Measurements from ENCODE around the gene CCDC70. TPM values are rescaled to one million over a fixed set of nuclear protein-coding genes. Genes with fewer than 3 reads are reported as not detected.

The CCDC70 gene
- total RNA-seq, 1 donor from 2014 or later = not detected

DNA sequence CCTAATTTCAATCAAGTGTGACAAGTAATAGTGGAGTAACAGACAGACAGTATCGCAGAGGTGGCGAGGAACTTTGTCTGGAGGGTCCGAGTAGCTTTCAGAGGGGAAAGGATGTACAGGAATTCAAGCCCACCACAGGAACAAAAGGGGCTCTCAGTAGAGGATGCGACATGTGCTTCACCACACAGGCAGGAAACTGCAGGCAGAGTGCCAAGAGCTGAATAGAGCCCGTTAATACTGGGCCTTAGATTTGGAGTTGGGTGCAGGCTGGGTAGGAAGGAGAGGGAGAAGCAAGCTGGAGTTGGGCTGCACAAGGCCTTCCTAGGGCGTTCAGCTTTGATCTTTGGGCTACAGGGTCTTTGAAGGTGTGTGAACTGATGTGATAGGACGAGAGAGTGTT is 1.2 kb downstream of the CCDC70 start:
- Mint-ChIP-seq H3K4me1 (ENCODE audit: unreplicated experiment) (peaks cover 8% of the 10 kb centered on the region), H3K27ac (ENCODE audit: unreplicated experiment) (no peak overlapping the region), H3K27me3 (ENCODE audit: unreplicated experiment) (peaks cover 3% of the 10 kb centered on the region), H3K36me3 (ENCODE audit: low read depth, unreplicated experiment) (no peaks in the 10 kb centered on the region), H3K9me3 (ENCODE audit: unreplicated experiment) (no peaks in the 10 kb centered on the region), H3K4me3 (ENCODE audit: unreplicated experiment) (no peak overlapping the region)
- TF ChIP-seq, protein P1, sequence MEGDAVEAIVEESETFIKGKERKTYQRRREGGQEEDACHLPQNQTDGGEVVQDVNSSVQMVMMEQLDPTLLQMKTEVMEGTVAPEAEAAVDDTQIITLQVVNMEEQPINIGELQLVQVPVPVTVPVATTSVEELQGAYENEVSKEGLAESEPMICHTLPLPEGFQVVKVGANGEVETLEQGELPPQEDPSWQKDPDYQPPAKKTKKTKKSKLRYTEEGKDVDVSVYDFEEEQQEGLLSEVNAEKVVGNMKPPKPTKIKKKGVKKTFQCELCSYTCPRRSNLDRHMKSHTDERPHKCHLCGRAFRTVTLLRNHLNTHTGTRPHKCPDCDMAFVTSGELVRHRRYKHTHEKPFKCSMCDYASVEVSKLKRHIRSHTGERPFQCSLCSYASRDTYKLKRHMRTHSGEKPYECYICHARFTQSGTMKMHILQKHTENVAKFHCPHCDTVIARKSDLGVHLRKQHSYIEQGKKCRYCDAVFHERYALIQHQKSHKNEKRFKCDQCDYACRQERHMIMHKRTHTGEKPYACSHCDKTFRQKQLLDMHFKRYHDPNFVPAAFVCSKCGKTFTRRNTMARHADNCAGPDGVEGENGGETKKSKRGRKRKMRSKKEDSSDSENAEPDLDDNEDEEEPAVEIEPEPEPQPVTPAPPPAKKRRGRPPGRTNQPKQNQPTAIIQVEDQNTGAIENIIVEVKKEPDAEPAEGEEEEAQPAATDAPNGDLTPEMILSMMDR (IDR thresholded peaks at IDR 0.05; ENCODE audit: unreplicated experiment) = no peak
- no peak for DNase-seq (ENCODE audit: low spot score)

DNA sequence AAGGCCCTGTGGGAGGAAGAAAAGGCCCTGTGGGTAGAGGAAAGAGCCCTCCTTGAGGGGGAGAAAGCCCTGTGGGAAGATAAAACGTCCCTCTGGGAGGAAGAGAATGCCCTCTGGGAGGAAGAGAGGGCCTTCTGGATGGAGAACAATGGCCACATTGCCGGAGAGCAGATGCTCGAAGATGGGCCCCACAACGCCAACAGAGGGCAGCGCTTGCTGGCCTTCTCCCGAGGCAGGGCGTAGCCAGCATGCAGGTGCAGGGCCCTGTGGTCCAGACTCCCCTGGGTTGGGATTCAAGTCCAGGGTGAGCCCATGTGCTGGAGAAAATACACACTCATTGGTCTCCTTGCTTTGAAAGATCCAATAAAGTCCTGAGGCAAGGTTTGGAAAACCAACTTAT is 4.1 kb downstream of the CCDC70 start:
- TF ChIP-seq, protein P1 (IDR thresholded peaks at IDR 0.05; ENCODE audit: unreplicated experiment) = no peak
- Mint-ChIP-seq H3K27me3 (ENCODE audit: unreplicated experiment) (peaks cover 3% of the 10 kb centered on the region), H3K4me3 (ENCODE audit: unreplicated experiment) (no peak overlapping the region), H3K27ac (ENCODE audit: unreplicated experiment) (no peak overlapping the region), H3K4me1 (ENCODE audit: unreplicated experiment) (peaks cover 8% of the 10 kb centered on the region), H3K36me3 (ENCODE audit: low read depth, unreplicated experiment) (no peaks in the 10 kb centered on the region), H3K9me3 (ENCODE audit: unreplicated experiment) (no peaks in the 10 kb centered on the region)
- no peak for DNase-seq (ENCODE audit: low spot score)

DNA sequence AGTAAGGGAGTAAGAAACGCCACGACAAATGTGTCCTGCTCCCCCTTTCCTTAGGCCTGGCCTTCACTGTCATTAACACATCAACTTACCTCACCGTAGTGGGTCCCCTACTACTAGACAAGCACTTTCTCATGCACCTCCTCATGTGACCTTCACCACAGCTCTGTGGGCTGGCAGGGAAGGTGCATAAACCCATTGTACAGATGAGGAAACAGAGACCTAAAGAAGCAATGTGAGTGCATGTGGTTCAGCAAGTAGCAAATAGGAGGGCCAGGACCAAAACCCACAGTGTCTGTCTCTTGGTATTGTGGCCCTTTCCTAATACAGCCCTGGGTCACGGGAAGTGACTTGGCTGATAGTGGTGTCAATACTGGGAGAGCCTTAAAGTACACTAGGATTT is 5.3 kb downstream of the CCDC70 start:
- Mint-ChIP-seq H3K27ac (ENCODE audit: unreplicated experiment) (no peak overlapping the region), H3K36me3 (ENCODE audit: low read depth, unreplicated experiment) (no peaks in the 10 kb centered on the region), H3K27me3 (ENCODE audit: unreplicated experiment) (peaks cover 3% of the 10 kb centered on the region), H3K4me3 (ENCODE audit: unreplicated experiment) (no peak overlapping the region), H3K4me1 (ENCODE audit: unreplicated experiment) (peaks cover 8% of the 10 kb centered on the region), H3K9me3 (ENCODE audit: unreplicated experiment) (no peaks in the 10 kb centered on the region)
- TF ChIP-seq, protein P1 (IDR thresholded peaks at IDR 0.05; ENCODE audit: unreplicated experiment) = no peak
- no peak for DNase-seq (ENCODE audit: low spot score)

DNA sequence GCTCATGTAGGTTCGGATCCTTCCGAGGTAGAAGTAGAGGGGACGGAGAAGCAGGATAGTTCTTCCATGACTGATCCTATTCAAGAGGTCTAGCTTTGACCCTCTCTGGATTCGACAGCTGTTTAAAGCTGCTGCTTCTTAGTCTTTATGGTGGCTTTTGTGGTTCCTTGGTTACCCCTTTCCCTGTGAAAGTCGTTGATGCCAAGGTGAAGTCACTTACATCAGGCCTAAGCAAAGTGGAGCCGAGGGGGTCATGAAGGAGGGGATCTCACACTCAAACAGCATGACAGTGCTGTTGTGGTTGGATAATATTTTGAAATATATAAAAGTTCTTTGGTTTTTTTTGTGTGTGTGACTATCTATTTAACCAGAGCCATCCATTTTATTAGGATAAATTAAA is 8.1 kb downstream of the CCDC70 start:
- Mint-ChIP-seq H3K4me3 (ENCODE audit: unreplicated experiment) (no peak overlapping the region), H3K9me3 (ENCODE audit: unreplicated experiment) (no peaks in the 10 kb centered on the region), H3K36me3 (ENCODE audit: low read depth, unreplicated experiment) (no peaks in the 10 kb centered on the region), H3K27ac (ENCODE audit: unreplicated experiment) (no peak overlapping the region), H3K27me3 (ENCODE audit: unreplicated experiment) (no peaks in the 10 kb centered on the region), H3K4me1 (ENCODE audit: unreplicated experiment) (peaks cover 5% of the 10 kb centered on the region)
- TF ChIP-seq, protein P1 (IDR thresholded peaks at IDR 0.05; ENCODE audit: unreplicated experiment) = no peak
- no peak for DNase-seq (ENCODE audit: low spot score)

DNA sequence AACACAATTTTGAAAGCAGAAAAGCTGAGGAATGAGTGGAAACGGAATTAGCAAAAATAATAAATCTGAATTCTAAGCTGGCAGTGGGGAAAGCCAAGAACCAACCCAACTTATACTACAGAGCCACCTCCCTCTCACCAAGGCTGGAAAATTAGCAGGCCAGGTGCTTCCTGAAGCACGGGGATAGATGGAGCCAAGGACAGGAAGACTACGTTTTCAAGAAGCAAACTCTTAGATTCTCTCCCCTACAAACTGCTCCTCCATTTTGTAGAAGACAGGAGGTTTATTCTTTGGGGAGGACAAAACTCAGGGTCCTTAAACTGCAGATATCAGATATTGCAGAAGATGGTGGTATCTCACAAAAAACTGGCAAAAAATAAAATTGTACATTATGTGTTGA is 8.8 kb downstream of the CCDC70 start:
- Mint-ChIP-seq H3K4me1 (ENCODE audit: unreplicated experiment) (peaks cover 5% of the 10 kb centered on the region), H3K27ac (ENCODE audit: unreplicated experiment) (no peak overlapping the region), H3K4me3 (ENCODE audit: unreplicated experiment) (no peak overlapping the region), H3K9me3 (ENCODE audit: unreplicated experiment) (no peaks in the 10 kb centered on the region), H3K27me3 (ENCODE audit: unreplicated experiment) (no peaks in the 10 kb centered on the region), H3K36me3 (ENCODE audit: low read depth, unreplicated experiment) (no peaks in the 10 kb centered on the region)
- DNase-seq (ENCODE audit: low spot score) = no peak
- TF ChIP-seq, protein P1 (IDR thresholded peaks at IDR 0.05; ENCODE audit: unreplicated experiment) = no peak
